Measurements from ENCODE around the gene PSMA2. TPM values are rescaled to one million over a fixed set of nuclear protein-coding genes. Genes with fewer than 3 reads are reported as not detected.
A peak's percentile ranks its signal among the peaks of the same experiment; 100 is the strongest.

The PSMA2 gene
- total and polyA plus RNA-seq, 2 experiments from 2014 or later: 65.2 to 218 TPM

DNA sequence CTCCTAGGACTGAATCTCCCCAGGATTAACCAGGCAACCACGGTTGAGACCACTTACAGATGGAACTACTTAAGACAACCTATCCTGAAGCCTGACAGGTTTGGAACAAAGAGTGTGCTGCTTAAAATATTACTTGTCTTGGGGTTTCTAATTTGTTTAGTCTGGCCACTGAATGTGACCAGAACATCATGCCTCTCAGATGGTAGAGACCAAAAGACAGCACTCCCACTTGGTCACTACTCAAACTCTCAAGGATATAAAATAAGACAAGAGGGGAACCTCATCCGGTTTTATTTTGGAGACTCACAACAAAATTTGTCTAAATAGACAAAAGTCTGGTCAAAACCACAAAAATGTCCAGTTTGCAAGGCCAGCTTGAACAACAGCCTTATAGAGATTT is 15.5 kb upstream of the PSMA2 start:
- DNase-seq: no peak
- no peak overlapping the region for H3K4me3 ChIP-seq
- H3K9me3 ChIP-seq (ENCODE audit: low read depth): no peaks in the 10 kb centered on the region
- H3K4me1 ChIP-seq (ENCODE audit: insufficient read depth): no peaks in the 10 kb centered on the region
- H2AFZ ChIP-seq: no peak overlapping the region
- H3K9me2 ChIP-seq (ENCODE audit: insufficient read depth): no peaks in the 10 kb centered on the region
- H3K79me2 ChIP-seq (ENCODE audit: insufficient read depth): no peaks in the 10 kb centered on the region
- no peak for TF ChIP-seq EZH2 (IDR thresholded peaks at IDR 0.05; ENCODE audit: insufficient read depth, poor library complexity, severe bottlenecking)
- TF ChIP-seq EZH2phosphoT487 (IDR thresholded peaks at IDR 0.05; ENCODE audit: insufficient read depth, low read depth): no peak
- H3K27ac ChIP-seq: no peak overlapping the region
- H3K4me2 ChIP-seq (ENCODE audit: unreplicated experiment): no peak overlapping the region
- in situ Hi-C loops (cut with MboI): loop anchor here (10.0 kb wide), 2 partner anchors 157 to 307 kb away; no protein-coding TSS in a partner anchor
- no peaks in the 10 kb centered on the region for H4K20me1 ChIP-seq (ENCODE audit: insufficient read depth)
- no peaks in the 10 kb centered on the region for H3F3A ChIP-seq (ENCODE audit: insufficient read depth)
- 59 to 60% methylated on average over 2 of the region's 2 CpGs for WGBS, 2 experiments (ENCODE audit: low coverage in 1 of 2, low lambda C conversion rate in 2 of 2, missing lambda C conversion rate in 2 of 2)
- H3K36me3 ChIP-seq (ENCODE audit: low read depth): no peaks in the 10 kb centered on the region
- H3K27me3 ChIP-seq (replicated peaks; ENCODE audit: insufficient read depth): no peaks in the 10 kb centered on the region
- no peak overlapping the region for H3K9ac ChIP-seq

DNA sequence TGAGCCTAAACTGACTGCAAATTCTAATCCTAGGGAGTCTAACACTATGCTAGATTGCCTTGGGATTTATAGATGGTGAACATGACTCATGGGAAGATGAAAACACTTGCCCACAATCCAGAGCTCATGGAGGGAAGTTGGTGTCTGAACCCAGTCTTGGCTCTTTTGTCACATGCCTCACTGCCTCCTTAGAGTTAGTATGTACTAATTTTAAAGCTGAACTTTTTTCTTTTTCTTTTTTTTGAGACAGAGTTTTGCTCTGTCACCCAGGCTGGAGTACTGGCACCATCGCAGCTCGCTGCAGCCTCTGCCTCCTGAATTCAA is 14.6 kb upstream of the PSMA2 start:
- TF ChIP-seq EZH2 (IDR thresholded peaks at IDR 0.05; ENCODE audit: insufficient read depth, poor library complexity, severe bottlenecking) (no peak), EZH2phosphoT487 (IDR thresholded peaks at IDR 0.05; ENCODE audit: insufficient read depth, low read depth) (no peak)
- Histone ChIP-seq H3K27ac (no peak overlapping the region), H3K9me2 (ENCODE audit: insufficient read depth) (no peaks in the 10 kb centered on the region), H3K27me3 (replicated peaks; ENCODE audit: insufficient read depth) (no peaks in the 10 kb centered on the region), H3K79me2 (ENCODE audit: insufficient read depth) (no peaks in the 10 kb centered on the region), H3F3A (ENCODE audit: insufficient read depth) (no peaks in the 10 kb centered on the region), H3K4me1 (ENCODE audit: insufficient read depth) (0 out of 2 replicates have a peak, but pooled peaks cover 5% of the 10 kb centered on the region), H4K20me1 (ENCODE audit: insufficient read depth) (no peaks in the 10 kb centered on the region), H3K4me2 (ENCODE audit: unreplicated experiment) (no peak overlapping the region), H2AFZ (no peak overlapping the region), H3K9me3 (ENCODE audit: low read depth) (no peaks in the 10 kb centered on the region), H3K4me3 (no peak overlapping the region), H3K9ac (no peak overlapping the region), H3K36me3 (ENCODE audit: low read depth) (no peaks in the 10 kb centered on the region)
- in situ Hi-C loops (cut with MboI): loop anchor here (10.0 kb wide), 2 partner anchors 158 to 308 kb away; no protein-coding TSS in a partner anchor
- DNase-seq: no peak
- WGBS, 2 experiments (ENCODE audit: low coverage in 1 of 2, low lambda C conversion rate in 2 of 2, missing lambda C conversion rate in 2 of 2): 100% methylated on average over 2 of the region's 2 CpGs

GRCh38 chr7:42945821-42946626 is 14.1 kb upstream of the PSMA2 start:
- Histone ChIP-seq H3K4me3 (0 out of 2 replicates have a peak overlapping the region, but pooled peaks have one; percentile 1), H3K79me2 (ENCODE audit: insufficient read depth) (no peaks in the 10 kb centered on the region), H2AFZ (peak overlapping the region; percentile 66), H3K9me2 (ENCODE audit: insufficient read depth) (no peaks in the 10 kb centered on the region), H3K27ac (no peak overlapping the region), H4K20me1 (ENCODE audit: insufficient read depth) (no peaks in the 10 kb centered on the region), H3F3A (ENCODE audit: insufficient read depth) (no peaks in the 10 kb centered on the region), H3K9ac (no peak overlapping the region), H3K36me3 (ENCODE audit: low read depth) (no peaks in the 10 kb centered on the region), H3K4me1 (ENCODE audit: insufficient read depth) (0 out of 2 replicates have a peak, but pooled peaks cover 5% of the 10 kb centered on the region), H3K27me3 (replicated peaks; ENCODE audit: insufficient read depth) (no peaks in the 10 kb centered on the region), H3K9me3 (ENCODE audit: low read depth) (no peaks in the 10 kb centered on the region), H3K4me2 (ENCODE audit: unreplicated experiment) (peak overlapping the region; percentile 60)
- peak; percentile 47 for DNase-seq
- in situ Hi-C loops (cut with MboI): loop anchor here (10.0 kb wide), 2 partner anchors 159 to 309 kb away; no protein-coding TSS in a partner anchor
- TF ChIP-seq EZH2 (IDR thresholded peaks at IDR 0.05; ENCODE audit: insufficient read depth, poor library complexity, severe bottlenecking) (no peak), EZH2phosphoT487 (IDR thresholded peaks at IDR 0.05; ENCODE audit: insufficient read depth, low read depth) (no peak)
- WGBS, 2 experiments (ENCODE audit: low coverage in 1 of 2, low lambda C conversion rate in 2 of 2, missing lambda C conversion rate in 2 of 2): 15 to 24% methylated on average over 4 of the region's 4 CpGs

- Histone ChIP-seq H3K4me3 (no peak overlapping the region), H3K27me3 (replicated peaks; ENCODE audit: insufficient read depth) (no peaks in the 10 kb centered on the region), H3K36me3 (ENCODE audit: low read depth) (peaks cover 19% of the 10 kb centered on the region), H3K79me2 (ENCODE audit: insufficient read depth) (no peaks in the 10 kb centered on the region), H4K20me1 (ENCODE audit: insufficient read depth) (no peaks in the 10 kb centered on the region), H3F3A (ENCODE audit: insufficient read depth) (no peaks in the 10 kb centered on the region; the same call in 1 of the 2 replicates), H3K9me2 (ENCODE audit: insufficient read depth) (no peaks in the 10 kb centered on the region), H3K4me2 (ENCODE audit: unreplicated experiment) (no peak overlapping the region), H2AFZ (no peak overlapping the region), H3K9ac (no peak overlapping the region), H3K27ac (no peak overlapping the region), H3K4me1 (ENCODE audit: insufficient read depth) (0 out of 2 replicates have a peak, but pooled peaks cover 5% of the 10 kb centered on the region), H3K9me3 (ENCODE audit: low read depth) (no peaks in the 10 kb centered on the region)
- DNase-seq: peak; percentile 78
- in situ Hi-C loops (cut with MboI): loop anchor here (10.0 kb wide), 2 partner anchors 164 to 314 kb away; no protein-coding TSS in a partner anchor
- TF ChIP-seq EZH2phosphoT487 (IDR thresholded peaks at IDR 0.05; ENCODE audit: insufficient read depth, low read depth) (no peak), EZH2 (IDR thresholded peaks at IDR 0.05; ENCODE audit: insufficient read depth, poor library complexity, severe bottlenecking) (no peak)
- 54% methylated on average over 13 of the region's 13 CpGs for WGBS, 2 experiments (ENCODE audit: low coverage in 1 of 2, low lambda C conversion rate in 2 of 2, missing lambda C conversion rate in 2 of 2)
These were observed 9.2 kb upstream of the PSMA2 start for GRCh38 chr7:42940985-42941847.
